Osteocyte (in vitro differentiated cells): ENCODE data around the gene PPARGC1A. TPM values are rescaled to one million over a fixed set of nuclear protein-coding genes. Genes with fewer than 3 reads are reported as not detected.
A peak's percentile ranks its signal among the peaks of the same experiment; 100 is the strongest.

Experiments used
- DNase-seq: peaks from one replicate; pipeline ENCODE4 v3.0.0; 2021; ENCODE audit warnings: mixed read lengths; ENCODE audit not compliant: unreplicated experiment; ENCODE audit errors: extremely low spot score
- H3K27ac Mint-ChIP-seq: one replicate; pipeline ENCODE4 v1.8.0; 2021; ENCODE audit warnings: mild to moderate bottlenecking, mixed read lengths; ENCODE audit not compliant: unreplicated experiment
- H3K27me3 Mint-ChIP-seq: one replicate; pipeline ENCODE4 v1.8.0; 2021; ENCODE audit warnings: mixed read lengths; ENCODE audit not compliant: unreplicated experiment
- H3K36me3 Mint-ChIP-seq: one replicate; pipeline ENCODE4 v1.8.0; 2021; ENCODE audit warnings: mixed read lengths; ENCODE audit not compliant: unreplicated experiment
- H3K4me1 Mint-ChIP-seq: one replicate; pipeline ENCODE4 v1.8.0; 2021; ENCODE audit warnings: mixed read lengths; ENCODE audit not compliant: unreplicated experiment
- H3K4me3 Mint-ChIP-seq: one replicate; pipeline ENCODE4 v1.8.0; 2021; ENCODE audit warnings: mild to moderate bottlenecking, moderate library complexity, mixed read lengths; ENCODE audit not compliant: unreplicated experiment
- H3K9me3 Mint-ChIP-seq: one replicate; pipeline ENCODE4 v1.8.0; 2021; ENCODE audit warnings: mixed read lengths; ENCODE audit not compliant: unreplicated experiment
- total RNA-seq: library from RNA; stranded (reverse); gene quantifications from 2 replicates; pipeline ENCODE4 v1.2.1, GENCODE V29; 2021
- TF ChIP-seq, protein P1 (sequence below): fragments of 200-600 bp; sonication (generic); IDR thresholded peaks from 2 replicates; pipeline ENCODE4 v1.5.0; 2021; ENCODE audit warnings: antibody characterized with exemption, mild to moderate bottlenecking, moderate library complexity

Gene PPARGC1A
- total RNA-seq, 1 donor from 2014 or later, result 10.2 TPM

DNA sequence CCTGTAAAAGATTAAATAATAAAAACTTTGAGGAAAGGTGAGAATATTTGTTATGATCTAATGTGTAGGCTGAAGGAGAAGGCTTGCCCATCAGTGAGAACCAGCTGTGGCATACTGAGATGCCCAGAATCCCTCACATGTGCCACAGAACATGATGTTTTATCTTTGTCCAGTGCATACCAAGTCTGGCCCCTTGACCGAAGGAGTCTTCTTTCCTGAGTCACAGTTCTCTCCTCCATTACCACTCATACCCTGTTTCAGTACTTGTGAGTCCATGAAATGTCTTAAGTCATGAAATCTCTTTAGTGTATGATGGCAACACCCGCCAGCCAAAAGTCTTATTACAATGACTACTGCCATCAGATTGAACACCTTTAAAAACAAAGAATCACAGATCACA lies 42.7 kb downstream of the PPARGC1A start:
- Mint-ChIP-seq H3K36me3 (peaks cover 3% of the 10 kb centered on the region), H3K9me3 (no peaks in the 10 kb centered on the region), H3K27ac (no peak overlapping the region), H3K4me1 (no peaks in the 10 kb centered on the region), H3K4me3 (no peak overlapping the region), H3K27me3 (no peaks in the 10 kb centered on the region)
- TF ChIP-seq, protein P1, sequence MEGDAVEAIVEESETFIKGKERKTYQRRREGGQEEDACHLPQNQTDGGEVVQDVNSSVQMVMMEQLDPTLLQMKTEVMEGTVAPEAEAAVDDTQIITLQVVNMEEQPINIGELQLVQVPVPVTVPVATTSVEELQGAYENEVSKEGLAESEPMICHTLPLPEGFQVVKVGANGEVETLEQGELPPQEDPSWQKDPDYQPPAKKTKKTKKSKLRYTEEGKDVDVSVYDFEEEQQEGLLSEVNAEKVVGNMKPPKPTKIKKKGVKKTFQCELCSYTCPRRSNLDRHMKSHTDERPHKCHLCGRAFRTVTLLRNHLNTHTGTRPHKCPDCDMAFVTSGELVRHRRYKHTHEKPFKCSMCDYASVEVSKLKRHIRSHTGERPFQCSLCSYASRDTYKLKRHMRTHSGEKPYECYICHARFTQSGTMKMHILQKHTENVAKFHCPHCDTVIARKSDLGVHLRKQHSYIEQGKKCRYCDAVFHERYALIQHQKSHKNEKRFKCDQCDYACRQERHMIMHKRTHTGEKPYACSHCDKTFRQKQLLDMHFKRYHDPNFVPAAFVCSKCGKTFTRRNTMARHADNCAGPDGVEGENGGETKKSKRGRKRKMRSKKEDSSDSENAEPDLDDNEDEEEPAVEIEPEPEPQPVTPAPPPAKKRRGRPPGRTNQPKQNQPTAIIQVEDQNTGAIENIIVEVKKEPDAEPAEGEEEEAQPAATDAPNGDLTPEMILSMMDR, result no peak
- DNase-seq, result no peak

DNA sequence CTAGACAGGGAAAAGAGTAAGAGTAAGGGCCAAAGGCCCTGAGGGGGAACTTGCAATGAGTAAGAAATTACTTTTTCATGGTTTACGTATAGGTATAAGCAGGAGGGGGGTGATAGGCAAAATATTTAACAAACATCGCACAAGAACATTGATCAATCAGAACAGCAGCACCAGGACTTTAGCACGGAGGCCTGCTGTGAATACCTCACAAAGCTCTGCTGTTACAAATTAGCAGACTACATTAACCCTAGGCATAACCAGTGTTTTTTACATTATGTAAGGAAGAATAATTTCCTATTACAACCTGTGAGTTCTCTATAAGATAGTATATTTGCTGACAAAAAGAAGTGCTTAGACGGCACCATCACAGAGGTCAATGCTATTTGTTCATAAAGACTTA lies 44.9 kb downstream of the PPARGC1A start:
- Mint-ChIP-seq H3K27me3 (no peaks in the 10 kb centered on the region), H3K4me1 (peaks cover 3% of the 10 kb centered on the region), H3K9me3 (peaks cover under 1% of the 10 kb centered on the region), H3K36me3 (peaks cover 3% of the 10 kb centered on the region), H3K4me3 (no peak overlapping the region), H3K27ac (no peak overlapping the region)
- TF ChIP-seq, protein P1, result no peak
- DNase-seq, result no peak

DNA sequence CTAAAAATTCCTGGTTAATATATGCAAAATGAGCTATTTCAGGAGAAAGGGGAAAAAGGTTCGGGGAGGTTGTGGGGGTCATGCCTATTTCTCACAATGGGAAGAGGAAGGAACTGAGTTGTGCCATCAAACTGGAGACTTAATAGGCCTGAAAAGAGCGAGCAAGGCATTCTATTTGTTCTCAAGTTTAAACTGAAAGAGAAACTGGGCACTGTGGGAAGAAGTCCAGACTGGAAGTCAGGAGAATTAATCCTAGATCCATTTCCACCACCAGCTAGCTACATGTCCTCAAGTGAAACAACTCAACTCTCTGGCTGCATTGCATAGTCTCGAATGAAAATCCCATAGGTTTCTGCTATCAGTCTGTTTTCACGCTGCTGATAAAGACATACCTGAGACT lies 50.6 kb downstream of the PPARGC1A start:
- Mint-ChIP-seq H3K36me3 (peaks cover 1% of the 10 kb centered on the region), H3K27me3 (no peaks in the 10 kb centered on the region), H3K27ac (peak overlapping the region; percentile 20), H3K9me3 (peaks cover 4% of the 10 kb centered on the region), H3K4me1 (peaks cover 26% of the 10 kb centered on the region), H3K4me3 (no peak overlapping the region)
- TF ChIP-seq, protein P1, result no peak
- no peak for DNase-seq

DNA sequence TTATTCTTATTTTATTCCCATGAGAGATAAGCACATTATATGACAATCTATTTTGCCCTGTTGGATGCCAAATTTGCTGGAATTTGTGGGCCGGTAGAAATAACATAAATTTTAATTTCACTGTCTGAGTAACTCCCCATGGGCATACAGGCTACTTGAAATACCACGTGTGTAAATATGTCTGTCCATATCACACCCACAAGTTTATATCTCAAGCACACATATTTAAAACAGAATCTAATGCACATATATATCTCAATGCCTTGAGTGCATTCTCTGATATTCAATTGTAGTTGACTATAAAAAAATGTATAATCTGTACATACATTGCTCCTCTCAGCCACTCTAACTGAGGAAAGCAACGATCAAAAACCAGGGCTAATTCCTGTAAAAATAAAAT lies 51.2 kb downstream of the PPARGC1A start:
- Mint-ChIP-seq H3K9me3 (peaks cover 4% of the 10 kb centered on the region), H3K4me1 (peaks cover 26% of the 10 kb centered on the region), H3K27me3 (no peaks in the 10 kb centered on the region), H3K27ac (no peak overlapping the region), H3K36me3 (peaks cover 1% of the 10 kb centered on the region), H3K4me3 (no peak overlapping the region)
- TF ChIP-seq, protein P1, result no peak
- no peak for DNase-seq

DNA sequence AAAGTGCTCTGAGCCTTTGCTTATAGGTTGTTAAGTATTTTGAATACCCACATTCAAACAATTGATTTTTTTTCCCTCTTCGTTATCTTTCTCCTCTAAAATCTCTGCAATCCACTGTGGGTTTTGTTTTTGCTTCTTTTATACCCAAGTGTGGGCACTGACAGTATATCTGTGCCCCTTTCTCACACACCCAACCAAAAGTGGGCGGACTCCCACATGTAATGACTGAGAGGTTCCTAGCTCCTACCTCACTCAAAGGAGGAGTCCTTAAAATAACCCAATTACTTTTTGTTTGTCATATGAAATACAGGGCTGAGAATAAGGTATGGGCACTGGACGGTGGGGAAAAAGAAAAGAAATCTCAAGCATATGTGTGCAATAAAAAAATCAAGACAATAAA lies 51.7 kb downstream of the PPARGC1A start:
- TF ChIP-seq, protein P1, result no peak
- DNase-seq, result no peak
- H3K4me1 Mint-ChIP-seq, result peaks cover 26% of the 10 kb centered on the region
- H3K4me3 Mint-ChIP-seq, result no peak overlapping the region
- H3K27ac Mint-ChIP-seq, result peak overlapping the region; percentile 75
- H3K36me3 Mint-ChIP-seq, result peaks cover 1% of the 10 kb centered on the region
- peaks cover 4% of the 10 kb centered on the region for H3K9me3 Mint-ChIP-seq
- no peaks in the 10 kb centered on the region for H3K27me3 Mint-ChIP-seq
